Right lobe of liver (tissue), 4 donors: ENCODE results near the gene DYRK2.

Experiments used
- CTCF ChIP-seq, 4 donors: fragments of 200-600 bp in 3 of 4; fragments of 450-650 bp in 1 of 4; IDR thresholded peaks; one replicate each; pipeline versions ENCODE4 v1.5.1 to v1.8.0; 2016 to 2022; ENCODE audit warnings: antibody characterized with exemption in 4 of 4, mild to moderate bottlenecking in 2 of 4
- POLR2A ChIP-seq: fragments of 450-650 bp; IDR thresholded peaks from one replicate; pipeline ENCODE4 v1.6.1; 2017; ENCODE audit warnings: antibody characterized with exemption, mild to moderate bottlenecking
- donor health status: DM: no; HTN: no; CAD: no.
- donor health status: DM: no; HTN: no; CAD: no.
- donor health status: DM: no; HTN: yes; CAD: no.

- TF ChIP-seq POLR2A, result no peak
- TF ChIP-seq CTCF (IDR thresholded peaks at IDR 0.05), result no peak
Measured at GRCh38 chr12:67705394-67706370, 57.1 kb downstream of the DYRK2 start.
